ENCODE results near the gene ZBTB7A. TPM values are rescaled to one million over a fixed set of nuclear protein-coding genes. Genes with fewer than 3 reads are reported as not detected.

ZBTB7A gene
- total and polyA plus RNA-seq, 10 of the 15 experiments (the other 5 are each of a cell fraction or from before 2014, with no cell fraction given): 0.26 to 42.4 (median 4.5) TPM

DNA sequence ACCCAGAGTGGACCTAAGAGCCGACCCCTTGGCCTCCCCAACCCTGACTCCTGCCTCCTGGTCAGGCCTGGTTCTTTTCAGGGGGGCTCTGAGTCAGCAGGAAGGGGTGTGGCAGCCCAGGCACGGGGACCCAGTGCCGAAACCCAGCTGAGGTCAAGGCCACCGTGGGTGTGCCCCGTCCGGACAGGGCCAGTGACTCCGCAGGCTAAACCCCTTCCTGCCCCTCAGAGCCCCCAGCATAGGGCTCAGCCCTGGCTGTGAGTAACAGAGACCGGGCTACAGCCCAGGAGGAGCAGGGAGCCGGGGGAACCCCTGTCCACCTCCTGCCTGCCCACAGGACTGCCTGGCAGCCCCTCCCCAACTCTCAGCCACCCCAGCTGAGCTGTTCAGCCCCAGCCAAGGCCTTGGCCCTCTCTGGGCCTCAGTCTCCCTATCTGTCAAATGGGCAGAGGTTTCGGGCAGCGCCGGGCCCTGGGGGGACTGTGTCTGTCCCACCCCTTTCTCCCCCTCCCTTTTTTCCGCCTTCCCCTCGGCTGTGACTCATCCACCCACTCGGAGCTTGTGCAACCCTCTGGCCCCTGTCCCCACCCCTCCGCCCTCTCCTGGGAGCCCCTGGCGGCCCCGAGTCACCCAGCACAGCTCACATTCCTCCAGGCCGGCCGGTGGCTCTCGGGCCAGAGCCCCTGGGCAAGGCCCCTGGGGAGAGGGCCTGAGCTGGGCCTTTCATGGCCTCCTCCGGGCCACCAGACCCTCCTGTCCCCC lies 8.6 kb downstream of the ZBTB7A start:
- no peak overlapping the region for H3K4me2 ChIP-seq (ENCODE audit: control insufficient read depth, insufficient read depth)
- WGBS (ENCODE audit: insufficient coverage, insufficient replicate concordance, low lambda C conversion rate, missing lambda C conversion rate): 30% methylated on average over 15 of the region's 22 CpGs
- no peak for DNase-seq (ENCODE audit: low read depth, low spot score)
- POLR2A ChIA-PET: interaction anchor here (0.6 to 3.2 kb wide), 7 partner anchors 13 to 72 kb away, joined by 3 to 15 read pairs (median 4); partner anchors contain the start of gene EEF2
- CTCF ChIA-PET: interaction anchor here (1.4 to 3.1 kb wide), 3 partner anchors 51 to 82 kb away, joined by 3 to 12 read pairs (median 4); no protein-coding TSS in a partner anchor
- TF ChIP-seq MXI1 (IDR thresholded peaks at IDR 0.05; ENCODE audit: low read depth, low read length) (no peak), MTA2 (IDR thresholded peaks at IDR 0.05; ENCODE audit: low read depth) (no peak), EGR1 (IDR thresholded peaks at IDR 0.05; ENCODE audit: borderline replicate concordance in 1 of 2, low read depth in 2 of 2, low read length in 2 of 2) (peak in 1 of 2 experiments; percentile 49; a peak in 1 of 3 replicates)
- no TSS peak for BruUV-seq (replicated peaks)
- in situ Hi-C loops (cut with MboI): no loop called here
- H3K36me3 ChIP-seq (ENCODE audit: control insufficient read depth in 2 of 2, insufficient read depth in 2 of 2, low read length in 1 of 2): peaks cover 11 to 31% of the 10 kb centered on the region in 2 experiments; a peak in 3 of 4 replicates
- no peak overlapping the region for H2AFZ ChIP-seq (ENCODE audit: control insufficient read depth, low read depth, low read length)
- H3K9ac ChIP-seq (ENCODE audit: control insufficient read depth, insufficient read depth, low read length): no peak overlapping the region
- RAD21 ChIA-PET (ENCODE audit: unreplicated experiment): interaction anchor here (2.6 kb wide), 1 partner anchor 51 kb away, joined by 10 read pairs; no protein-coding TSS in a partner anchor
- intact Hi-C loops (cut with micrococcal nuclease; ENCODE audit: unreplicated experiment): no loop called here
- ATAC-seq: peak; percentile 9
- SMC1A ChIA-PET (ENCODE audit: uncharacterized antibody, unreplicated experiment): interaction anchor here (0.8 kb wide), 1 partner anchor 51 kb away, joined by 3 read pairs; no protein-coding TSS in a partner anchor
- FAIRE-seq: no peak
- H4K20me1 ChIP-seq (ENCODE audit: control insufficient read depth, insufficient read depth): peaks cover 13% of the 10 kb centered on the region
- no peaks in the 10 kb centered on the region for H3K9me3 ChIP-seq (replicated peaks; ENCODE audit: control insufficient read depth, insufficient read depth, low read length)
- H3K79me2 ChIP-seq (ENCODE audit: control insufficient read depth, insufficient read depth, low read length): peaks cover 78% of the 10 kb centered on the region
- H3K4me1 ChIP-seq (ENCODE audit: control insufficient read depth, insufficient read depth, low read length): peaks cover 25% of the 10 kb centered on the region
- H3K27me3 ChIP-seq (replicated peaks in 1 of 2; ENCODE audit: control insufficient read depth in 2 of 2, insufficient read depth in 2 of 2, low read length in 1 of 2): no peaks in the 10 kb centered on the region
- H3K27ac ChIP-seq (ENCODE audit: control insufficient read depth, insufficient read depth): peak overlapping the region; percentile 87; the same call in 1 of the 2 replicates
- no peak overlapping the region for H3K4me3 ChIP-seq

DNA sequence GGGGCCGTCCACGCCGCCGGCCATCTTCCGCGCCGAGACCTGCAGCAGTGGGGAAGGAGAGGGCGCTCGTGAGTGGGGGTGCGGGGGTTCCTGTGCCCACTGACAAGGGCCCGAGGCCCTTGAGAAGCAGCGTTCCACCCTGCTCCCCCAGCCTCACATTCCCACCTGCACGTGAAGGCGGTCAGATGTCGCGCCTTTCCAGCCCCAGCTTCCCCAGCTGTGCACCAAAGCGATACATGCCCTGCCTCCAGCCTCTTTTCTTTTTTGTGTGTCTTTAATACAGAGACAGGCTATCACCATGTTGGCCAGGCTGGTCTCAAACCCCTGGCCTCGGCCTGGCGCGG lies 11.5 kb downstream of the ZBTB7A start:
- SMC1A ChIA-PET (ENCODE audit: uncharacterized antibody, unreplicated experiment): no interaction called here
- intact Hi-C loops (cut with micrococcal nuclease; ENCODE audit: unreplicated experiment): no loop called here
- 98% methylated on average over 12 of the region's 20 CpGs for WGBS (ENCODE audit: insufficient coverage, insufficient replicate concordance, low lambda C conversion rate, missing lambda C conversion rate)
- POLR2A ChIA-PET: no interaction called here
- no peak overlapping the region for H3K27ac ChIP-seq (ENCODE audit: control insufficient read depth, insufficient read depth)
- no peaks in the 10 kb centered on the region for H3K9me3 ChIP-seq (replicated peaks; ENCODE audit: control insufficient read depth, insufficient read depth, low read length)
- RAD21 ChIA-PET (ENCODE audit: unreplicated experiment): no interaction called here
- no peak for FAIRE-seq
- no peak for DNase-seq (ENCODE audit: low read depth, low spot score)
- H3K27me3 ChIP-seq (replicated peaks in 1 of 2; ENCODE audit: control insufficient read depth in 2 of 2, insufficient read depth in 2 of 2, low read length in 1 of 2): no peaks in the 10 kb centered on the region
- H4K20me1 ChIP-seq (ENCODE audit: control insufficient read depth, insufficient read depth): peaks cover 13% of the 10 kb centered on the region; the same call in 1 of the 2 replicates
- no TSS peak for BruUV-seq (replicated peaks)
- no peak overlapping the region for H2AFZ ChIP-seq (ENCODE audit: control insufficient read depth, low read depth, low read length)
- CTCF ChIA-PET: no interaction called here
- no peak for ATAC-seq
- peaks cover 10% of the 10 kb centered on the region for H3K4me1 ChIP-seq (ENCODE audit: control insufficient read depth, insufficient read depth, low read length)
- H3K4me2 ChIP-seq (ENCODE audit: control insufficient read depth, insufficient read depth): no peak overlapping the region
- no peak overlapping the region for H3K9ac ChIP-seq (ENCODE audit: control insufficient read depth, insufficient read depth, low read length)
- H3K4me3 ChIP-seq: no peak overlapping the region
- in situ Hi-C loops (cut with MboI): no loop called here
- H3K36me3 ChIP-seq (ENCODE audit: control insufficient read depth in 2 of 2, insufficient read depth in 2 of 2, low read length in 1 of 2): peaks cover 27 to 44% of the 10 kb centered on the region in 2 experiments
- peaks cover 72% of the 10 kb centered on the region for H3K79me2 ChIP-seq (ENCODE audit: control insufficient read depth, insufficient read depth, low read length)
- TF ChIP-seq WRNIP1 (IDR thresholded peaks at IDR 0.05; ENCODE audit: borderline replicate concordance, low read depth, low read length) (no peak), KAT2A (conservative IDR thresholded peaks at IDR 0.05; ENCODE audit: control insufficient read depth, low read depth, low read length) (no peak), DPF2 (IDR thresholded peaks at IDR 0.05) (no peak)
- TF ChIP-seq, protein P1, sequence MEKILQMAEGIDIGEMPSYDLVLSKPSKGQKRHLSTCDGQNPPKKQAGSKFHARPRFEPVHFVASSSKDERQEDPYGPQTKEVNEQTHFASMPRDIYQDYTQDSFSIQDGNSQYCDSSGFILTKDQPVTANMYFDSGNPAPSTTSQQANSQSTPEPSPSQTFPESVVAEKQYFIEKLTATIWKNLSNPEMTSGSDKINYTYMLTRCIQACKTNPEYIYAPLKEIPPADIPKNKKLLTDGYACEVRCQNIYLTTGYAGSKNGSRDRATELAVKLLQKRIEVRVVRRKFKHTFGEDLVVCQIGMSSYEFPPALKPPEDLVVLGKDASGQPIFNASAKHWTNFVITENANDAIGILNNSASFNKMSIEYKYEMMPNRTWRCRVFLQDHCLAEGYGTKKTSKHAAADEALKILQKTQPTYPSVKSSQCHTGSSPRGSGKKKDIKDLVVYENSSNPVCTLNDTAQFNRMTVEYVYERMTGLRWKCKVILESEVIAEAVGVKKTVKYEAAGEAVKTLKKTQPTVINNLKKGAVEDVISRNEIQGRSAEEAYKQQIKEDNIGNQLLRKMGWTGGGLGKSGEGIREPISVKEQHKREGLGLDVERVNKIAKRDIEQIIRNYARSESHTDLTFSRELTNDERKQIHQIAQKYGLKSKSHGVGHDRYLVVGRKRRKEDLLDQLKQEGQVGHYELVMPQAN (conservative IDR thresholded peaks at IDR 0.05): no peak
- TF ChIP-seq, protein P2, sequence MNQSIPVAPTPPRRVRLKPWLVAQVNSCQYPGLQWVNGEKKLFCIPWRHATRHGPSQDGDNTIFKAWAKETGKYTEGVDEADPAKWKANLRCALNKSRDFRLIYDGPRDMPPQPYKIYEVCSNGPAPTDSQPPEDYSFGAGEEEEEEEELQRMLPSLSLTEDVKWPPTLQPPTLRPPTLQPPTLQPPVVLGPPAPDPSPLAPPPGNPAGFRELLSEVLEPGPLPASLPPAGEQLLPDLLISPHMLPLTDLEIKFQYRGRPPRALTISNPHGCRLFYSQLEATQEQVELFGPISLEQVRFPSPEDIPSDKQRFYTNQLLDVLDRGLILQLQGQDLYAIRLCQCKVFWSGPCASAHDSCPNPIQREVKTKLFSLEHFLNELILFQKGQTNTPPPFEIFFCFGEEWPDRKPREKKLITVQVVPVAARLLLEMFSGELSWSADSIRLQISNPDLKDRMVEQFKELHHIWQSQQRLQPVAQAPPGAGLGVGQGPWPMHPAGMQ (IDR thresholded peaks at IDR 0.05; ENCODE audit: borderline replicate concordance): no peak
- TF ChIP-seq, protein P3, sequence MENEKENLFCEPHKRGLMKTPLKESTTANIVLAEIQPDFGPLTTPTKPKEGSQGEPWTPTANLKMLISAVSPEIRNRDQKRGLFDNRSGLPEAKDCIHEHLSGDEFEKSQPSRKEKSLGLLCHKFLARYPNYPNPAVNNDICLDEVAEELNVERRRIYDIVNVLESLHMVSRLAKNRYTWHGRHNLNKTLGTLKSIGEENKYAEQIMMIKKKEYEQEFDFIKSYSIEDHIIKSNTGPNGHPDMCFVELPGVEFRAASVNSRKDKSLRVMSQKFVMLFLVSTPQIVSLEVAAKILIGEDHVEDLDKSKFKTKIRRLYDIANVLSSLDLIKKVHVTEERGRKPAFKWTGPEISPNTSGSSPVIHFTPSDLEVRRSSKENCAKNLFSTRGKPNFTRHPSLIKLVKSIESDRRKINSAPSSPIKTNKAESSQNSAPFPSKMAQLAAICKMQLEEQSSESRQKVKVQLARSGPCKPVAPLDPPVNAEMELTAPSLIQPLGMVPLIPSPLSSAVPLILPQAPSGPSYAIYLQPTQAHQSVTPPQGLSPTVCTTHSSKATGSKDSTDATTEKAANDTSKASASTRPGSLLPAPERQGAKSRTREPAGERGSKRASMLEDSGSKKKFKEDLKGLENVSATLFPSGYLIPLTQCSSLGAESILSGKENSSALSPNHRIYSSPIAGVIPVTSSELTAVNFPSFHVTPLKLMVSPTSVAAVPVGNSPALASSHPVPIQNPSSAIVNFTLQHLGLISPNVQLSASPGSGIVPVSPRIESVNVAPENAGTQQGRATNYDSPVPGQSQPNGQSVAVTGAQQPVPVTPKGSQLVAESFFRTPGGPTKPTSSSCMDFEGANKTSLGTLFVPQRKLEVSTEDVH (IDR thresholded peaks at IDR 0.05; ENCODE audit: low read depth, partially characterized antibody): no peak

Measured in GM12878 (cell line).